Measurements from ENCODE around the gene BUD31. TPM values are rescaled to one million over a fixed set of nuclear protein-coding genes. Genes with fewer than 3 reads are reported as not detected.

The BUD31 gene
- total RNA-seq, 4 donors from 2014 or later: 23.3 to 46.8 (median 28.0) TPM

DNA sequence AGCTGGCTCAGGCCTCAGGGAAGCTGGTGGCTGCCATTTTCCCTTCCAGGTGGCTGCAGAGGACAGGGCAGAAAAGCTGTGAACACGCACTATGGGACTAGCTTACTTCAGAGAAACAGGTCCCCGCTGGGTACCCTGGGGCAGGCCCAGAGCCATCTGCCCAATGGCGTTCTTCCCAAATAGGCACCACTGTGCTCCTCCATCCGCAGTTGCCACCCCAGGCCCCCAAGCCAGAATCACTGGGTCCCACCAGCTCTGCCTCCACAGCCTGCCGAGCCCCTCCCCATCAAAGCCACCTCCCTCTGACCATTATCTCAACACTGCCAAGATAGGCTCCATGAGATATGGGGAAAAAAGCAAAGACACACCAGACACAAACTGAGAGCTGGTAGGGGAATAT is 11.4 kb downstream of the BUD31 start:
- ATAC-seq (no peak), DNase-seq (no peak)
- H3K4me3 ChIP-seq: no peak overlapping the region
- H3K36me3 ChIP-seq: peaks cover 0 to 81% of the 10 kb centered on the region in 2 donors
- H3K4me1 ChIP-seq: no peaks in the 10 kb centered on the region
- H3K27me3 ChIP-seq: no peaks in the 10 kb centered on the region
- TF ChIP-seq, protein P1, sequence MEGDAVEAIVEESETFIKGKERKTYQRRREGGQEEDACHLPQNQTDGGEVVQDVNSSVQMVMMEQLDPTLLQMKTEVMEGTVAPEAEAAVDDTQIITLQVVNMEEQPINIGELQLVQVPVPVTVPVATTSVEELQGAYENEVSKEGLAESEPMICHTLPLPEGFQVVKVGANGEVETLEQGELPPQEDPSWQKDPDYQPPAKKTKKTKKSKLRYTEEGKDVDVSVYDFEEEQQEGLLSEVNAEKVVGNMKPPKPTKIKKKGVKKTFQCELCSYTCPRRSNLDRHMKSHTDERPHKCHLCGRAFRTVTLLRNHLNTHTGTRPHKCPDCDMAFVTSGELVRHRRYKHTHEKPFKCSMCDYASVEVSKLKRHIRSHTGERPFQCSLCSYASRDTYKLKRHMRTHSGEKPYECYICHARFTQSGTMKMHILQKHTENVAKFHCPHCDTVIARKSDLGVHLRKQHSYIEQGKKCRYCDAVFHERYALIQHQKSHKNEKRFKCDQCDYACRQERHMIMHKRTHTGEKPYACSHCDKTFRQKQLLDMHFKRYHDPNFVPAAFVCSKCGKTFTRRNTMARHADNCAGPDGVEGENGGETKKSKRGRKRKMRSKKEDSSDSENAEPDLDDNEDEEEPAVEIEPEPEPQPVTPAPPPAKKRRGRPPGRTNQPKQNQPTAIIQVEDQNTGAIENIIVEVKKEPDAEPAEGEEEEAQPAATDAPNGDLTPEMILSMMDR (IDR thresholded peaks at IDR 0.05 in 4 of 5, conservative IDR thresholded peaks at IDR 0.05 in 1 of 5): no peak
- TF ChIP-seq POLR2A (IDR thresholded peaks at IDR 0.05): no peak
- in situ Hi-C loops (cut with MboI; ENCODE audit: low sequenced_read_pairs in 4 of 4): no loop called here
- intact Hi-C loops (cut with DNase I; ENCODE audit: low total_unique reads): no loop called here
- no peak overlapping the region for H3K27ac ChIP-seq
- H3K9me3 ChIP-seq: no peaks in the 10 kb centered on the region

DNA sequence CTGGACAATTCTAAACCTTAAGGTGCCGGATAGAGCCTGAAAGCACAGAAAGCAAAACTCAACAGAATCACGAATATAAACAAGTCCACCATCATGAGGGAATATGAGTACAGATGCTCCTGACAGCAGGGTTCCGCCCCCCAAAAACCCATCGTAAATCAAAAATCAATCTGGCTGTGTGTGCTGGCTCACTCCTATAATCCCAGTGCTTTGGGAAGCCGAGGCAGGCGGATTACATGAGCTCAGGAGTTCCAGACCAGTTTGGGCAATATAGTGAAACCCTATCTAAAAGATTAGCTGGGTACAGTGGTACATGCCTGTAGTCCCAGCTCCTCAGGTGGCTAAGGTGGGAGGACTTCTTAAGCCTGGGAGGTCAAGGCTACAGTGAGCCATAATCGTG is 12.2 kb downstream of the BUD31 start:
- ATAC-seq: no peak
- in situ Hi-C loops (cut with MboI; ENCODE audit: low sequenced_read_pairs in 4 of 4) (no loop called here), intact Hi-C loops (cut with DNase I; ENCODE audit: low total_unique reads) (no loop called here)
- Histone ChIP-seq H3K9me3 (no peaks in the 10 kb centered on the region), H3K27me3 (no peaks in the 10 kb centered on the region), H3K36me3 (peaks cover 0 to 82% of the 10 kb centered on the region in 2 donors), H3K4me3 (no peak overlapping the region), H3K27ac (no peak overlapping the region), H3K4me1 (no peaks in the 10 kb centered on the region)
- TF ChIP-seq POLR2A (IDR thresholded peaks at IDR 0.05): no peak
- TF ChIP-seq, protein P1 (IDR thresholded peaks at IDR 0.05 in 4 of 5, conservative IDR thresholded peaks at IDR 0.05 in 1 of 5): no peak
- DNase-seq: no peak

DNA sequence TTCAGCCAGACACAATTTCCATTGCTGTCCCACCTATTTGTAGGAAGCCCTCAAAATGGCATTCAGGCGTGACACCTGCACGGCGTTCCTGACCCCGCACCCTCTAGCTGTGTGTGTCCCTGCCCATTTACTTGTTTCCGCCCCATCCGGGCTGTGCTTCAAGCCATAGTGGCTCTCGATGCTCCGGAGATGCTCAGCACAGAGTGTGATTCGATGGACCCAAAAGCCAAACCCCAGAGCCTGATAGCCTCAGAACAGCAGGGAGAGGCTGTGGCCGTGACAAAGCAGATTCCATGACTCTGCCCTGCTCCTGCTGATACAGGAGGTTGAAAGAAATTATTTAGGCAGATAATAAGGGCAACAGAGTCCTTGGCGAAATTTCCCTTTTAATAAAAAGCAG is 13.4 kb downstream of the BUD31 start:
- in situ Hi-C loops (cut with MboI; ENCODE audit: low sequenced_read_pairs in 4 of 4) (no loop called here), intact Hi-C loops (cut with DNase I; ENCODE audit: low total_unique reads) (no loop called here)
- no peak for DNase-seq
- H3K4me3 ChIP-seq: no peak overlapping the region
- TF ChIP-seq, protein P1 (IDR thresholded peaks at IDR 0.05 in 4 of 5, conservative IDR thresholded peaks at IDR 0.05 in 1 of 5): no peak
- TF ChIP-seq POLR2A (IDR thresholded peaks at IDR 0.05): no peak
- H3K4me1 ChIP-seq: no peaks in the 10 kb centered on the region
- peaks cover 0 to 70% of the 10 kb centered on the region in 2 donors for H3K36me3 ChIP-seq
- H3K27ac ChIP-seq: no peak overlapping the region
- H3K9me3 ChIP-seq: no peaks in the 10 kb centered on the region
- H3K27me3 ChIP-seq: no peaks in the 10 kb centered on the region
- no peak for ATAC-seq

DNA sequence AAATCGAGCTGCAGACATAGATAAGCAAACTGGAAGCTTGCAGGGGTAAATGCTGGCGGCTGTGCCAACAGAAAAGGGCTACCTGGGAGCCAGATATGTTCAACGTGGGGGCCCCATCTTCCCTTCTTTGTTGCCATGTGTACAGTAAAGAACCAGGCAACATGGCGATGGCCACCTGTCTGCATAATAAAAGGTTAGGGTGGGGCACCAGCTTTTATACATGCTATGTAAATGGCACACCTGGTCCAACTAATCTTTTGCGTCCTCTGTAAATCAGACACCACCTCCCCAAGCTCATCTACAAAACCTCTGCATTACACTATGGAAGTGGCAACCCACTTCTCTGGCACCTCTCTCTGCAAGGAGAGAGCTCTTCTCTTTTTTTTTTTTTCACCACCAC is 13.9 kb downstream of the BUD31 start:
- H3K4me1 ChIP-seq: no peaks in the 10 kb centered on the region
- H3K27ac ChIP-seq: no peak overlapping the region
- DNase-seq (no peak), ATAC-seq (no peak)
- intact Hi-C loops (cut with DNase I; ENCODE audit: low total_unique reads): no loop called here
- no peaks in the 10 kb centered on the region for H3K9me3 ChIP-seq
- H3K27me3 ChIP-seq: no peaks in the 10 kb centered on the region
- in situ Hi-C loops (cut with MboI; ENCODE audit: low sequenced_read_pairs in 4 of 4): no loop called here
- H3K4me3 ChIP-seq: no peak overlapping the region
- TF ChIP-seq, protein P1 (IDR thresholded peaks at IDR 0.05 in 4 of 5, conservative IDR thresholded peaks at IDR 0.05 in 1 of 5): no peak
- TF ChIP-seq POLR2A (IDR thresholded peaks at IDR 0.05): no peak
- peaks cover 0 to 65% of the 10 kb centered on the region in 2 donors for H3K36me3 ChIP-seq
